Measurements from ENCODE around the gene SRC.

The SRC gene

GRCh38 chr20:37385176-37385575, 39.2 kb downstream of the SRC start:
- no peak for DNase-seq

GRCh38 chr20:37385659-37386504, 39.9 kb downstream of the SRC start:
- no peak for DNase-seq

DNA sequence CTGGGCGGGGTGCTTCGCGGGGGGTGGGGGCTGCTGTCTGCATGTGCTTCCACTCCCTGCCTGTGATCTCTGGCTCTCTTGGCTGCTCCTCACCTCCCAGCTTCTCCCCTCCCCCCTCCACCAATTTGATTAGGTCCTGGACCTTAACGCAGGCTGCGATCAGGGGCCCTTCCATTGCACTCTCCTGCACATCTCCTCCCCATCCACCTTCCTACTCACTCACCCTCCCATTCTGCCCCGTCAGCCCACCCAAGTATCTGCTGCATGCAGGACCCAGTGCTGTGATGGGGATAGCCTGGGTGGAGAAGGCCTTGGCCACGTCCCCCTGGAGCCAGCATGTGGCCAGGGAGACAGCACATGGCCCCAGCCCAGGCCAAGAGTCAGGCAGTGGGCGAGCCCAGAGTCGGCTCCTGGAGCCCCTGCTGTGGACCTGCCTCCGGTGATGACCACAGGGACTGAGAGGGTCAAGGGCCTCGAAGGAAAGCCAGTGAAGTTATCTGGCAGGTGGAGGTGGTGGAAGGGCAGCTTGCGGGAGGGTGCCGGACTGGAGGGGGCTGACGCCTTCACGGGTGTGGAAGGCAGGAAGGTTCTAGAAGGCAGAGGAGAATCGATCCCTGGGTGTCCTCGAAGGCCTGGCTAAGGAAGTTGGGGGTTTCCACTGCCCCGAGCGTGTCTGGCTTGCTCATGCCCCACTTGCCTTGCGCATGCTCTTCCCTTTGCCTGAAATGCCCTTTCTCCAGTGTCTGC, 40.7 kb downstream of the SRC start:
- DNase-seq, result no peak

DNA sequence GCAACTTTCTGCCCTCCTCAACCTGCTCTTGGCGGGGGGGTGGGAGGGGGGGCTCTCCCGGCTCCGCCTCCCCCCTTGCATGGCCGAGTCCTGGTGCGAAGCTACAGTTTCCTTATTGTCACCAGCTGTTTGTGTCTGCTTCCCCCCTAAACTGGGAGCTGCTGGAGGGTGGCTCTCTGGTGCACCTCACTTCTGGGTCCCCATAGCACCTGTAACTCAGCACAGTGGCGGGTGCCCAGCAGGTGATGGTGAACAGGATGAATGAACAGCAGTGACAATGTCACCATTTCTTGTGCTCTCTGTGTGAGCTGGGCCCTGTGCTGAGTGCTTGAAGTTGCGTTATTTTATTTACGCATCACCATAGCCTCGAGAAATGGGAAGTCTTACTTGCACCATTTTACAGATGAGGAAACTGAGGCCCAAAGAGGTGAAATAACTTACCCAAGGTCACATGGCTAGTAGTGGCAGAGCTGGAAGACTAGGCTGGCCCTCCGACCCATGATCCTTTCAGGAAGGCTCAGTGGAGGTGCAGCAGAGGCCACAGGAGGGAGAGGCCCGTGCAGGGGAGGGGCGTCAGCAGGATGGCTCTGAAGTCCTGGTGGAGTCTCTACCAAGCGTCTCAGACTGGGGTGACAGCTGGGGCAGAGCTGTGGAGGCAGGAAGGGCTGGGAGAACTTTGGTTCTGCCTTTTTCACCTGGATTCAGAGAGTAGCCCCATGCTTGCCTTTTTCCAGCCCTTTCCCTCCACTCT, 41.8 kb downstream of the SRC start:
- DNase-seq, result no peak

GRCh38 chr20:37388831-37389230, 42.9 kb downstream of the SRC start:
- no peak for DNase-seq

DNA sequence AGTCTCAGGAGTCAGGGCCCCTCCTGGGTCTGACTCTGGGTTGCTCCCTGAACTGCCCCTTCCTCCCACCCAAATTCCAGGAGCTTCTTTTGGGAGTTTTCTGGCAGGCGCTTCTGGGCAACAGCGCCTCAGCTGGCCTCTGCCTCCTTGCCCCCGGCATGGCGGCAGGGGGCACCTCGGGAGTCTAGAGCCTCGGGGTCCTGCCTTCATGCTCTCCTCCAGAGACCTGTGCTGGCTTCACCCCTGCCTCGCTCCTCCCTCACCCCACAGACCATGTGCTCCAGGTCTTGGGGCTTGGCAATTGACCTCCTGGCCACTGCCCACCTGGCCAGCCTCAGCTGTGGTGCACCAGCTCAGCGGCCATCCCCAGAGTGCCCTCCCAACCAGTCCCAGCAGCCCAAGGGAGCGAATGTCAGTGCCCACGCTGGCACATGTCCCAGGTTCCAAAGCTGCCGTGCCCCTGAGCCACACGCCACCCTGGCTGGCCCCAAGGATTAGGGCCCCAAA, 43.4 kb downstream of the SRC start:
- no peak for DNase-seq

- no peak for DNase-seq
Measured at GRCh38 chr20:37389844-37390275, 43.9 kb downstream of the SRC start.

GRCh38 chr20:37390503-37390890, 44.6 kb downstream of the SRC start:
- no peak for DNase-seq

GRCh38 chr20:37390891-37391525, 45.1 kb downstream of the SRC start:
- no peak for DNase-seq

DNA sequence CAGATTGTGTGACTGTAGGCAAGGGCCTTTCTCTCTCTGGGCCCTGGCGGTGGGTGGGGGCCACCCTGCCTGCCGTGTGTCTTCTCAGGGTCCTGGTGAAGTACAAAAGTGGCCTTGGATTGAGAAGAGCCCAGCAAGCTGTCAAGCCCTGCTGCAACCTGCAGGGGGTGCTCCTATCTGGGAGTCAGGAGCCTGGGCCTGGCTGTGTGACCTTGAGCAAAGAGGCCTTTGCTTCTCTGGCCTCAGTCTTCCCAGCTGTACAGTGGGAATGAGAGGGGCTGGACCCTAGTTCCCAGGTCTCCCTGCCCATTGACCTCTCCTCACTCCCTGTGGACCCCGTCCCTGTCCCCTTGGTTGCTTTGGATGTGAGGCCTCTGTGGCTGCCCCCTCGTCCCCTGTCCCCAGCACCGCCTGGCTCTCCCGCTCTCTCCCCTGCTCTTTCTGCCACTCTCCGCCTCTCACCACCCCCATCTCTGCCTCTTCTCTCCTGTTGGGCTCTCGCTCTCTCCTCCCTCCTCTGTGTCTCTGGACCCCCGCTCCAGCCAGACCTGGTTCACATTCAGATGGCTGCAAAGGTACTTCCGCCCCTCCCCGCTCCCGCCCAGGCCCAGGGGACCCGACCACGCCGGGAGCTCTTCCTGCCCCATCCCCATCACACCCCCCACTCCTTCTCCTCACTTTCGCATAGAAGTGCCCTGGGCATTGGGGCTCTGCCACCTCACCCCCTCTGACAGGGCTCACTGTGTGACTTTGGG, 46.7 kb downstream of the SRC start:
- no peak for DNase-seq

- no peak for DNase-seq
Measured at GRCh38 chr20:37393196-37393862, 47.4 kb downstream of the SRC start.

- no peak for DNase-seq
Measured at GRCh38 chr20:37393863-37394542, 48.1 kb downstream of the SRC start.

DNA sequence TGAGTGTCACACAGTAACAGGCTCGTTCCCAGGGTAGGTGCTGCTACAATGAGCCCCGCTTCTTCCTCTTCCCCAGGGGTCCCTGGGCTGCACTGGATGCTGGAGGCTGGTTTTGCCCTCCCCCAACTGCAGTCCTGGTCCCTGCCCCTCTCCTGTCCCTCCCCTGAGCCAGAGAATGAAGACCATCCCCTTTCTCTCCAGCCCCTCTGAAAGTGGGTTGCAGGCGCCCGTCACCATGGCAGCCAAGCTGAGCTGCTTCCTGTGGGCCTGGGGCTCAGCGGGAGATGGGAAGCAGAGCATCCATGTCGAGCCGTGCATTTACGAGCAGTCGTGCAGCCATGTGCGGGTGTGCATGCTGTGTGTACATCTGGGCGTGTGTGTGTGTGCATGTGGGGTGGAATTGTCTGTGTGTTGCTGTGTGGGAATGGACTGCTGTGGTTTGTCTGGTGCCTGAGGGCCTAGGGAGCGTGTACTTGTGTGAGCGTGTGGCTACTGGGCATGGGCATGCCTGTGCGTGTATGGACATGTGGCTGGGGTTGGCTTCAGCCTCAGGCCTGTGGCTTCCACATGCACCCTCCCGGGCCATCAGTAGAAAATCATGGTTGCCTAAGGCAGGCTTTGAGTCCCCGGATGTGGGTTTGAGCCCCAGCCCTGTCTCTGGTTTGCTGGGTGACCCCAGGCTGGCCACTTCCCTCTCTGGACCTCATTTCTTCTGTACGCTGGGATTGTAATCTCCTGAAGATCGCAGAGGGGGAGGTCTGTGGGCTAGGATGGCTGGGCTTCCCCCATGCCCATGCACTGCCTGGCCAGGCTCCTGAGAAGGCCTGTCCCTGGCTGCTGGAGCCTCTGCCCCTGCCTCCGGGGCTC, 48.8 kb downstream of the SRC start:
- DNase-seq, result no peak

- DNase-seq, result no peak
Measured at GRCh38 chr20:37395410-37395797, 49.5 kb downstream of the SRC start.

DNA sequence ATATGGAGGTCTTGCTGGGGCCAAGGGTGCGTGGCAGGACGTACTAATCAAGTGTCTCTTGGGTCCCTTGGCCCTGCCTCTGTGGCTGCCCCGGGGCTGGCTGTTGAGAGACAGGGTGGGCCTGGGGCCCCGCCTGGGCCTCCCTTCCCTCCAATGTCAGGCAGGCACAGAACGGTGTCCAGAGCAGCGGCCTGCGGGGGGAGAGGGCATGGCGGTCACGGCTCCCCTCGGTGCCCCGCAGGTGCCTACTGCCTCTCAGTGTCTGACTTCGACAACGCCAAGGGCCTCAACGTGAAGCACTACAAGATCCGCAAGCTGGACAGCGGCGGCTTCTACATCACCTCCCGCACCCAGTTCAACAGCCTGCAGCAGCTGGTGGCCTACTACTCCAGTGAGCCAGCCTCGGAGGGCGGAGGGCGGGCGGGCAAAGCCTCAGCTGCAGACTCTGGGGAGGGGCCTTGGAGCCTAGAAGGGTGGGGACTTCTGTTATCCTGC, 50.0 kb downstream of the SRC start:
- peak; percentile 29 for DNase-seq

DNA sequence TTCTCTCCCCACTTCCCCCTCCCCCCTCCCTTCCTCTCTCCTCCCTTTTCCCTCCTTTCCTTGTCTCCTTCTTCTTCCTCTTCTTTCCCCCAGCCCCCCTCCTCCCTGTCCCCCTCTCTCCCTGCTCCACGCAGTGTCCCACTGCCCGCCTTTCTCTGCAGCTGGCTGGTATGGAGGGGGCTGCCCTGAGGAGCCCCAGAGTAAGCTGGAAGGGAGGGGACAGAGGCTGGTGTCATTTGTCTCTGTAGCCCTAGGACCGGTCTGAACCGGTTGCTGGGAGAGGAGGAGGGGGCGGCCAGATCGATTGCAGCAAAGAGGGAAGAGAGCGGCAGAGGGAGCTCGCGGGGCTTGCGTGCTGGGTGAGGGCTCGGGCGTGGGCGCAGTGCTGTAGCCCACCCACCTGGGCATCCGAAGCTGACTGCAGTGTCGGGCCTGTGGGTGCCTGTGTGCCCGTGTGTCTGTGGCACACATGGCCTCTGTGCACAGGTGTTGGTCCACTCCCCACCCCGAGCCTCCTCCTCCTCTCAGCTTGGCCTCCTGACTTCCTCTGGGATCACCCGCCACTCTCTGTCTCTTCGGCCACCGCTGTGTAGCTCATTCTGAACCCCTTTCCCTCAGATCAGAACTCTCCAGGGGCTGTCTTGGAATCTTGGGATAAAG, 50.6 kb downstream of the SRC start:
- DNase-seq, result no peak

GRCh38 chr20:37397076-37397953, 51.4 kb downstream of the SRC start:
- DNase-seq, result peak; percentile 42

Measured in fibroblast of skin of scalp (primary cell).